ENCODE measurements around the gene MPDZ.

DNA sequence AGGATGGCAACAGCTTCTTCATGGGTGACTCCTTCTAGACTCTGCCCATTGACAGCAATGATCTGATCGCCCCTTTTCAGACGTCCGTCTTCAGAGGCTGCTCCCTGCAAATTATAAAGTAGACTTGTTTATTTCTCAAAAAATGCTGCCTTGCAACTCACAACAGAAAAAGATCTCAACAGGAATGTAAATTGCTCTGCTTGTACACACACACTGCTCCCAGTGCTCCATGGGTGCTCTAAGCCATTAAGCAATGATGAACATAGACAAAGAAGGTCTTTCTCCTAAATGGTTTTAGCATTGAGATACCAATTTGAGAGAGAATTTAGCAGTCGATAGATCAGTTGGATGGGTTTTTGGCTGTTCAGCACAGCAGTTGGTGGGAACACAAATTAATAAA lies 172.5 kb downstream of the MPDZ start:
- TF ChIP-seq CTCF (IDR thresholded peaks at IDR 0.05; ENCODE audit: insufficient read depth, low read length, poor library complexity, severe bottlenecking) (no peak), EZH2phosphoT487 (conservative IDR thresholded peaks at IDR 0.05; ENCODE audit: low read length) (no peak)

Data from SU-DHL-6 (cell line).